ENCODE results near the gene OXSR1.

GRCh38 chr3:38238416-38239008 lies 73.2 kb downstream of the OXSR1 start:
- TF ChIP-seq, protein P1, sequence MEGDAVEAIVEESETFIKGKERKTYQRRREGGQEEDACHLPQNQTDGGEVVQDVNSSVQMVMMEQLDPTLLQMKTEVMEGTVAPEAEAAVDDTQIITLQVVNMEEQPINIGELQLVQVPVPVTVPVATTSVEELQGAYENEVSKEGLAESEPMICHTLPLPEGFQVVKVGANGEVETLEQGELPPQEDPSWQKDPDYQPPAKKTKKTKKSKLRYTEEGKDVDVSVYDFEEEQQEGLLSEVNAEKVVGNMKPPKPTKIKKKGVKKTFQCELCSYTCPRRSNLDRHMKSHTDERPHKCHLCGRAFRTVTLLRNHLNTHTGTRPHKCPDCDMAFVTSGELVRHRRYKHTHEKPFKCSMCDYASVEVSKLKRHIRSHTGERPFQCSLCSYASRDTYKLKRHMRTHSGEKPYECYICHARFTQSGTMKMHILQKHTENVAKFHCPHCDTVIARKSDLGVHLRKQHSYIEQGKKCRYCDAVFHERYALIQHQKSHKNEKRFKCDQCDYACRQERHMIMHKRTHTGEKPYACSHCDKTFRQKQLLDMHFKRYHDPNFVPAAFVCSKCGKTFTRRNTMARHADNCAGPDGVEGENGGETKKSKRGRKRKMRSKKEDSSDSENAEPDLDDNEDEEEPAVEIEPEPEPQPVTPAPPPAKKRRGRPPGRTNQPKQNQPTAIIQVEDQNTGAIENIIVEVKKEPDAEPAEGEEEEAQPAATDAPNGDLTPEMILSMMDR (IDR thresholded peaks at IDR 0.05 in 8 of 11, conservative IDR thresholded peaks at IDR 0.05 in 3 of 11), result no peak
- TF ChIP-seq POLR2AphosphoS5 (IDR thresholded peaks at IDR 0.05) (no peak), POLR2A (IDR thresholded peaks at IDR 0.05) (no peak)

Data from spleen (tissue), 7 donors.